Amniotic epithelial cell (primary cell): Measurements from ENCODE around the gene RBM5.

Experiments
- DNase-seq: peaks from one replicate; pipeline ENCODE4 v3.0.0-alpha.2; 2010; ENCODE audit warnings: low read depth

RBM5 gene

DNA sequence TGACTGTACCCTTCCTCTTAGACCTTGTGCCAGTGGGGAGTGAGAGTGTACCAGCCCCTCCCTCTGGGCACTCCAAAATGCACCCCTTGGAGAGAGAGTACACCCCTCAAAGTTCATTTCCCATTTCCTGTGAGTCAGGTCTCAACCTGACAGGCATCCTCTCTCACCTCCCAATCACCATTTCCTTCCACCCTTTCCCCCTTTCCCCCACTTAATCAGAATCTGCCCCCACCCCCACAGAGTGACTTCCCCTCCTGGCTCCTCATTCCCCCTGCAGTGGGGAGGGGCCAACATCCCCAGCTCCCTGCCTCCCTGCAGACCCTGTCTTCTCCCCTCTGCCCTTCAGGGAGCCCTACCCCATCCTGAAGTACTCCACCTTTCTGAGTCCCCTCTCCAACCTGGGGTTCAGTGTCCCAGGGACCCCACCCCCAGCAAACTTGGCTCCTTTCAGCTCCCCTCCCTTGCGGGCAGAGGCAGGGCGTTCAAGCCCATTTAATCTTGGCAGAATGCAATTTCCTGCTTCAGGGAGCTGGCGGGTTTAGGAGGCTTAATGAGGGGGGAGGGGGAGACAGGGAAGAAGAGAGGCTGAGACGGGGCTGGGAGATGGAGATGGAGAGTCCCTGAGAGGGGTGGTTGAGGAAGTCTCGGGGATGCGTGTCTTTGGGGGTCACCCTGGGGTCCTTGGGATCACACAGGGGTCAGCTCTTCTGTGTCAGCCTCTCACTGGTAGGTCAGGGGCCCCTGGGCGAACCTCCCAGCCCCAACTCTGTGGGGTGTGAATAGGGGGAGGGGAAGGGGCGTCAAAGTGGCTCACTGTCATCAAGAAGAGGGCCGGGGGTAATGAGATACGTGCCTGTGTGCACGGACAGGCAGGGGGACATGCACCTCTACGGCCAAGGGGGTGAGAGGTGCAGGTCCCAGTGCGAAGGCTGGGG is 49.8 kb downstream of the RBM5 start:
- no peak for DNase-seq

DNA sequence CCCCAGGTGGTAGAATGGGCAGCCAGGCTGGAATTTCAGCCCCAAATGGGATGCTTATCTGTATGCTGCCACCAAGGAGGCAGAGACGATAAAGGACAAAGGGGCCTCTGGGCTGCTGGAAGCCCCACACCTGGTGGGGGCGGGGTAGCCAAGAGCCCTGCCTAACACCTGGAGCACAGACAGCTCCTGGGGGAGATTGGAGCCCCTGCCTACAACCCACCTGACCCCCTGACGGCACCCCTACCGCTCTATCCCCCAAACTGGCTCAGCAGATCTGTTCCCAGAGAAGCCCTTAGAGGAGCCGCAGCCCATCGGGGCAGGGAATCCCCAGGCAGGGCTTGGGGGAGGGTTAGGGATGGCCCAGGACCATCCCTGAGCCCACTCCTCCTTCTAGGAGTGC is 50.6 kb downstream of the RBM5 start:
- no peak for DNase-seq

DNA sequence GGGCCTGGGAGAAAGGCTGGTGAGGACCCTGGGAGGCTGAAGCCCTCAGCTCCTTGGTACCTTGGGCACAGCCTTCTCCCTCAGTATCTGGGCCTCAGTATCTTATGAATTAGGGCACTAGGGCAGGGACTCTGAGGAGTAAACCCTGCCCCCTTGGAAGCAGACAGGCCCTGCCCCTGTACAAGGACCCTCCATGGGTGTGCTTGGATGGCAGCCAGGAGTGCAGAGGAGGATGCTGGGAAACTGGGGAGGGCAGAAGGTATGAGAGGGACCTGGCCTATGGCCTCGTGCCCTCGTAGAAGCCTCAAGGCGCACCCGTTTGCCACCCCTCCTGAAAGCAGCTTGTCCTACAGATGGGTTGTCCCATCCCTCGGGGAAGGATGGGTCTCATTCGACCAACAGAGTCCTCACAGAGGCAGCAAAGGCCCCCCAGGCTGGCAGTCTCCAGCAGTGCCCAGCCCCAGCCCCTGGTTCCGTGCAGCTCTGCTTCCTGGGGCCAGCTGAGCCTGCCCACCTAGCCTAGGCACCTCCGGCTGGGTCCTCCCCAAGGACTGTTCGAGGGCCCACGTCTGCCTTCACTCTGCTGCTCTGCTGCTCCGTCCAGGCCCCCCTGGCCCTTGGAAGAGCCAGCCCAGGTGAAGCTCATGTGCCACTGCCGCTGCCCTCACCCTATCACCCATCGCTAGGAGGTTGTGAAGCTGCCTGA is 51.2 kb downstream of the RBM5 start:
- DNase-seq: no peak

DNA sequence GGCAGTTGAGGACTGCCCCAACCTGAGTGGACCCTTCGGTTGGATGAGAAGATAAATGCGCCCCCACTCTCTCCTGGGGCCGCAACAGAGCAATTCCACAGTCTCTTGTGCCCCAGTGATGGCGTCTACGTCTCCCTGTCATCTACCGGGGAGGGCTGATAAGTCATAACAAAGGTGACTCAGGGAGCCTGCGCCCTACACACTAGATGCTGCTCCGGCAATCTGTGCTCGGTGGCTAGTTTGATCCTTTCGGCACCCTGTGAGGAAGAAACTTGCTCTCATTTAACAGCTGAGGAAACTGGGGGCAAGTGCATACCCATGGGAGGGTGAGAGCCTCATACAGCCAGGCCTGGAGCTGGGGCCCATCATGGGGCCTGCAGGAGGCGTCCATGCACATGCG is 52.3 kb downstream of the RBM5 start:
- DNase-seq: no peak

DNA sequence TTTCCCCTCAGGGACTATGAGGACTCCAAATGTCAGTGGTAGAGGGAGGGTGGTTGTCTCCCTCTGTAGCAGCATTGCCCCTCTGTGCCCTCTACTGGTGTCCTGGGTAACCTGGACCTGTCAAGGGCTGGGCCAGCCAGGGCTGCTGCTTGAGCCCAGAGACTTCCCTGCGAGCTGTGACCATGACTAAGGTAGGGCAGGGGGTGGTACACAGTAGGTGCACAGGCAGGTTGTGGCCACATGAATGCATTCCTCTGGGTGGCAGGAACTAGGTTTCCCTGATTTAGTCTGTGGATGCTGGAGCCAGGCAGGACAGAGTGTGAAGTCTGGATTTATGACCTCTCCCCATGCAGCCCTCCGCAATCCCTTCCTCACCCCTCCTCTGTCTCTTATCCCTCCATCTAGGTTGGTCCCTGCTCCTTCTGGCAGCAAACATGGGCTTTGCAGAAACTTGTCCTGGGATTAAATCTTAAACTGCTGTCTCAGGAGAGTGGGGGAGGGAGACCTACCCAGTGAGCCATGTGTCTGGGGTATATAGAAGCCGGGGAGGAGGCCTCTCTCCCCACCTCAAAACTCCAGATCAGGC is 57.7 kb downstream of the RBM5 start:
- DNase-seq: no peak

DNA sequence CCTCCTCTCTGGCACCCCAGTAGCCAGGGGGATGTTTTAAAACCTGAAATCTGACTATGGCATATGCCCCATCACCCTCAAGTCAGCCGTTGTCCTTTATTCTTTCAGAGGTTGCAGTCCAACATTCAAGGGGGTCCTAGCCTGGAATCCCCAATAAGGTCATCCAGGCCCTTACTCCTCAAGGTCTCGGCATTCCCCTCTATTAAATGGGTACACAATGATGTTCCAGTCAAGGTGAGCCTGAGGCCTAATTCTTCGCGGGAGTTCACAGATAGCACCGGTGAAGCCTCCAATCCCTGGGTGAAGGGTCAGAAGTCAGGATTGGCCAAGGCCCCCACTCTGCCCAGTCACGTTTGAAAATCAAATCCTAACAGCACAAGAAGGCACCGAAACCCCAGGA is 58.3 kb downstream of the RBM5 start:
- no peak for DNase-seq

DNA sequence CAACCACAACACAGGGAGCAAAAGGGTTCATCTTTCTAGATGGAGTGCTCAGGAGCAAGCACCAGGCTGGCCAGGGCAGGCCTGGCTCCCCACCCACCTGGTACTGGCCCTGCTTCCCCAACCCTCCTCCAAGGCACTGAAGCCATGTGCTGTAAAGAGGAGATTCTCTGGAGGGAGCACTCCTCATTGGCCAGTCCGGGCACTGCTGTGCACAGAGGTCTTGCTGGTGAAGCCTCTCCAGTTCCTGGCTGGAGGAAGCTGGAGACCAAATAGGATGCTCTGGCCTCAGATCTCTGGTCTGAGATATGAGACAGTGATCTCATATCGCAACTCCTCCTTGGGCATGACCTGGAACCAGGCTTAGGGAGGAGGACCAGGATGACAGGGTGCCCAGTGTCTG is 58.7 kb downstream of the RBM5 start:
- DNase-seq: no peak

DNA sequence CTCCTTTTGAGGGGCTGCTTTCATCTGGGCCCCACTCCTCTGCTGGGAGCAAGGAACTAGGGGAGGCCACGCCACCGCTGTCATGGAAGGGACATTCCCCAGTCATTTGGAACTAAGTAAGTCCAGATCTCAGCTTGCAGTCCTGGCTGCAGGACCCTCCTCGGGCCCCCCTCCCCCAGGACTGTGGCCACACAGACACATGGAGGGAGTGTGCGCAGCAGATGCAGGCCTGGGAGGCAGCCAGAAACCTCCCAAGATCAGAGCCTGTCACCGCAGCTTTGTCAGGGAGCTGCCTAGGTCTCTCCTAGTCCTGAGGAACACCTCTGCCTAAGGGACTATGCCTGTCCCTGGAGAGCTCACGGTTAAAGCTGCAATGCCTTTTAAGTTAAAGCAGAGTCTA is 59.1 kb downstream of the RBM5 start:
- no peak for DNase-seq

DNA sequence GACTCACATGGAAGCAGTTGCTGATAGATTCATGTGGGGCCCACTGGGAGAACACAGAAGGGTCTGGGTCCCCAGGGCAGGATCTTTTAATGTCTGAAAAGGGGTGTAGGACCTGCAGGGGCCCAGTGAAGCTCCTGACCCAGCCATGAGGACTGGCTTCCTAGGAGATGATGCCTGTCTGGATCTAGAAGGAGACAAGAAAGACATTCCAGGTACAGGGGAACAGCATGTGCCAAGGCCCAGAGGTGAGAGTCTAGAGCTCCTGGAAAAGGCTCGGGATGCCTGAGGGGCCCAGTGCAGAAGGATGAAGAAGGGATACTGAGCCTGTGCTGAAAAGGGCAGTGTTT is 61.7 kb downstream of the RBM5 start:
- DNase-seq: no peak

DNA sequence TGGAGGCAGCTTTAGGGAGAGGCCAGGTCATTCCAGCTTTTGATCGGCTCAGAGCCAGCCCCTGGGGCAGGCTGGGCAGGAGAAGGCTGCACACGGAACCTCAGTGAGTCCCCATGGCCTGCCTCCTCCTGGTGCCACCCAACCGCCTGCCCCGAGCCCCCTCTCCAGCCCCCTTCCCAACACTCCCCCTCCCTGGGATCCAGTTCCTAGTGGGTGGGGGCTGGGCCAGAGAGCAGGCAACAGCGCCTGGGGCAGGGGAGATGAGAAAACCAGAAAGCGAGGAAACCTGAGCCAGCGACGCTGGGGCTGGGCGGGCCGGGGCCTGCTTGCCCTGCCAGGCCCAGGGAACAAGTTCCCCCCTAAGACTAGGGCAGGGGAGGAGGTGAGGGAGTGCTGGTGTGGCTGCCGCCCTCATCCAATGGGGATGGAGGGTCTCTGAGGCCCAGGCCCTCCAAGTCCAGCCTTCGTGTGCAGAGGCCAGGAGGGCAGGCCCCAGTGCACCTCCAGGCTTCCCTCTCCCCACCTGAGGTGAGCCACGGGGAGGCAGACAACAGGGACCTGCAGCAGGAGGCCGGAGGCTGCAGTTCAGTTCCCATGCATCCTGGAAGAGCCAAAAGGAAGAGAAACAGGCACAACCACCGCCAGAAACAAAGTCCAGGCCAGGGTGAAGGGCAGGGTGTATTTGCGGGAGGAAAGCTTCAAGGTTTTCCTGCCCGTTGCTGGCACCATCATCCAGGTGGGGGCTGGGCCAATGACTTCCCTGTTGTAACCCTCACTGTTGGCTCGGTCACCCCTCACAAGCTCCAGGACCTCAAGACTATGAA is 62.4 kb downstream of the RBM5 start:
- DNase-seq: no peak

DNA sequence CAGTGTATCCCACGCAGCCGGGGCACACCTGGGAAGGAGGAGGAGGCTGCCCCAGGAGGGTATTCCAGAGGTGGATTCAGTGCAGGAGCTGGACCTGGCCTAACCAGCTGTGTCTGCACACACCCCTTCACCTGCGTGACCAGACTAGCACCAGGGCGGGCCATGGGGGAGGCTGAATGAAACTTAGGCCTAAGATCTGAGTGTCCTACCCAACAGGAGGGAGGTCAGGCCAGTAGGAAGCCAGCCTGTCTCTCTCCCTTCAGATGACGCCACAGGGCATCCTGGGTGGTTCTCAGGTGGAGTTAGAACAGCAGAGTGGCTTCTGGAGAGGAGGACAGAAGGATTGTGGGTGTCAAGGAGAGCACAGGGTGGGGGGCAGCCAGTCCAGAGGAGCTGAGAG is 63.0 kb downstream of the RBM5 start:
- no peak for DNase-seq

DNA sequence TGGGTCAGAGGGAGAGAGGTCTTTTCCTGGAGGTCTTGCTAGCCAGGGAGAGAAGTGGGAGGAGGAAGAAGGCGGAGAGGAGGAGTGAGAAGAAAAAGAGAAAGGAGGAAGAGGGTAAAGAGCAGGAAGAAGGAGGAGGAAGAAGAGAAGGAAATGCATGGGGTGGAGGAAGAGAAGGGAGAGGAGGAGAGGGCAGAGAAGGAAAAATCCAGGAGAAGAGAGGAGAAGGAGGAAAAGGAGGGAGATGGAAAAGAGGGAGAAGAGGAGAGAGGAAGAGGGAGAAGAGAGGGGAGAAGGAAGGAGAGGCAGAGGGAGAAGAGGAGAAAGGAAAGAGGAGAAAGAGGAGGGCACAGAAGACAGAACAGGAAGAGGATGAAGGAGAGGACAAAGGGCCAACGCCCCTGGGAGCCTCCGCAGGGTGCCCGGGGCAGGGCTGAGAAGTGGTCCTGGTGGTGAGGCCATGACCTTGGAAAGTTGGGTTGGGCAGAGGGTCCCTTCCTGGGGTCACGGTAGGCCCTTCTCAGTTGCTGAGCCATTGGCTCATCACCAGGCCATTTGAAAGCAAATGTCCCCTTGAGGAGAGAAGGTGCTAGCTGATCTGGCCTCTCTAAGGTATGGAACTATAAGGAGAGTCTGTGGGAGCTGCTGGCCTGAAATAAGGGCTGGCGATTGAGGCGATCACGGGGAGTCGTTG is 65.2 kb downstream of the RBM5 start:
- no peak for DNase-seq

DNA sequence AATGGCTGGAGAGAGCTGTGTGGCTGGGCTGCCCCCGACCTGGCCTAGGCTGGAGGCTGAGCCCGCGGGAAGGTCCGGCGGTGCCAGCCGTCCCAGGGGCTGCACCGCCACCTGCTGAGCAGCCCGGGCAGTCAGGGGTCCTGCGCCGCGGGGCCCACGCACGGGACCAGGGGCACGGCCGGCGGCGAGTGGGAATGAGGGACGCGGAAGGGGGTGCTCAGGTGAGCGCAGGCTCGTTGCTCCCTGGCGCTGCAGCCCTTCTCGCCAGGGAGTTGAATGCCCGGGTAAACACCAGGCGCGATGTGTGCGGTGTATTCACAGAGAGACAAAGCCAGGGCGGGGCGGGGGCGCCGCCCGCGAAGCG is 65.7 kb downstream of the RBM5 start:
- DNase-seq: no peak

DNA sequence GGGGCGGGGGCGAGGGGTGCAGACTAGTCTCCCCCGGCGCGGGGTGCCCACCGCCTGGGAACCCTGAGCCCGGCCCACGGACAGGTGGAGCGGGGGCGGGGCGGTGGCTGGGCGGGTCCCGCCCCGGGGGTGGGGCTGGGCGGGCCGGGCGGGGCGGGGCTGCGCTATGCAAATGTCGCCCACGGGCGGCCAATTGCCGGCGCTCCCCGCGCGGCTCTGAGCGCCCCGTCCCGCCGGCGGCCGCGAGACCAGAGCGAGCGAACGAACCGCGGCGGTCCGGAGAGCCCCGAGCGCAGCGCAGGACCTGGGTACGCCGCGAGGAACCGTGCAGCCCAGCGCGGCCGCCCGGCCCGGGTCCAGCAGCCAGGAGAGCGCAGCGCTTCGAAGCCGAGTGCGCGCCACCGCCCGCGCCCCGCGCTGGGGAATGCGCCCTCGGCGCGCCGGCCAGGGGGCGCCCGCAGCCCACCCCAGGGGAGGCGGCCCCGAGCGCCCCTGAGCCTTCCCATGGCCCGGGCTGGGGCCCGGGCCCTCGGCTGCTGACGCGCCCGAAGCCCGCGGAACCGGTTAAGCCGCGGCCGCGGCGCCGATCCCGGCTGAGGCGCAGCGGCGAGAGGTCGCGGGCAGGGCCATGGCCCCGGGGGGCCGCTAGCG is 66.2 kb downstream of the RBM5 start, which contains the start of gene SEMA3F:
Gene SEMA3F (plus strand): TSS at position 485 of the 651 bp plus-strand sequence. CDS start 4,299 bp downstream, outside the sequence.
- DNase-seq: peak; percentile 42

DNA sequence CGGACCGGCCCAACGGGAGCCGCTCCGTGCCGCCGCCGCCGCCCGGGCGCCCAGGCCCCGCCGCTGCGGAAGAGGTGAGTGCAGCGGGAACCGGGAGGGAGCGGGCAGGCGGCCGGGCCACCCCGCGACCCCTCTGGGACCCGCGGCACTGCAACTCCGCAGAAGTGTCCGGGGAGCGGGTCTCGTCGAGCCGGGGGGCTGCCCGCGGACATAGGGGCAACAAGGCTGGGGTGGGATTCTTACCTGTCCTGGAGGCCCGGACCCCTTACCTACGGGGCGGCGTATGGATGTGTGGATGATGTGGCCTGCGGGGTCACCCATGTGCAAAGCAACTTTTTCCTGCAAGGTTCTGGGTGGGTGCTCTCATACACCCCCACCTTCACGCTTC is 66.8 kb downstream of the RBM5 start:
- no peak for DNase-seq

DNA sequence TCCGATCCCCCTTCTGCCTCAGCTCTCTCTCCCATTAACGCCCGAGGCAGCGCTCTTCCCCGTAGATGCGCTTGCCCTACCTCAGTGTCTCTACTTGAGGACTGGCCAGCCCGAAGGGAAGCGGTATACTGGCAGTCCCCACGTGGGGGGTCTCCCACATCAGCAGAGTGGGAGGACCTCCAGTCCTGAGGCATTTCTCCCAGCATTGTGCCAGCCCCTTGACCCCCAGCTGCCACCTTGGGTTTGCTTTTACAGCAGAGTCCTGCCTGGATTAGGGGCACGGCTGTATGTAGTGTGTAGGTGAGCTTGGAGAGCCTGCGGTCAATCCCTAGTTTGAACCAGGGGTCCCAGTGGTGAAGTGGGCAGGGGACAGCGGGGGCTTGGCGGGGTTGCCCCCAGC is 67.2 kb downstream of the RBM5 start:
- DNase-seq: no peak

DNA sequence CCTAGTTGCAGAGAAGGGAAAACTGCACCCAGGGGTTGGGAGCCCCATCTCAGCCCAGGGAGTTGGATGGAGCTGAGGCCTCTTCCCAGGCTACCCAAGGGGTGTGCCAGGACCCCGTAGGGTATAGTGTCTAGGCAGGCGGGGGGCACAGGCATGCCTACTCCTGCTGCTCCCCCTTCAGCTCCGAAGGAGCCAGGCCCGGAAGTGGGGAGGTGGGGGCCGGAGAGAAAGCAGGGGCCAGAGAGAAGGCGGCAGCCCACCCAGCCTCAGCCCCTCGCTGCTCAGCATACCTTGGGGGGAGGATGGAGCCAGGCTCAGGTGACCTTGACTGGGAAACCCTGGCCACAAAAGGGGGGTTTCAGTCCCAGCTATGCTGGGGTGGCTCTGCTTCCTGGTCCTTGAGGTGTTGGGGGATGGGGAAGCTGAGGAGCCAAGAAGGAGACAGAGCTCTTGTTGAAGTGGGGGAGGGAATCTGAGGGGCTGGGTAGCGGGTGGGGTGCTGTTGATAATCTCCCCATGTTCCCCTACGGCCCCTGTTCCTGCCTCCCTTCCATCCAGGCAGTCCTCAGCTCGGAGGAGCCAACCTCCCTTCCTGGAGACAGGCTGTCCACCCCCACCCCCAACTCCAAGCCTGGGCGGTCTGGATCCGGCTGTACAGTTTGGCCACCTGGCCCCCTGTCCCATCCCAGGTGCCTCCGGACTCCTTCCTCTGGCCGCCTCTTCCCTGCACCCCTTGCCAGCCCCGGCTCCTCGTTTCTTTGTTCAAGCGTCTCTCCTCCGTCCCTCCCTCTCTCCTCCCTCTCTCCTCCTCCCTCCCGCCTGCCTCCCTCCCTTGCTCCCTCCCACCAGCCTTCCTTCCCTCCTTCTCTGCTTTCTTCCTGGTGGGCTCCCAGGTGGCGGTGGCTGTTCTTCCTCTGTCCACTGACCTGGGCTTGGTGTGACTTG is 68.1 kb downstream of the RBM5 start:
- no peak for DNase-seq

DNA sequence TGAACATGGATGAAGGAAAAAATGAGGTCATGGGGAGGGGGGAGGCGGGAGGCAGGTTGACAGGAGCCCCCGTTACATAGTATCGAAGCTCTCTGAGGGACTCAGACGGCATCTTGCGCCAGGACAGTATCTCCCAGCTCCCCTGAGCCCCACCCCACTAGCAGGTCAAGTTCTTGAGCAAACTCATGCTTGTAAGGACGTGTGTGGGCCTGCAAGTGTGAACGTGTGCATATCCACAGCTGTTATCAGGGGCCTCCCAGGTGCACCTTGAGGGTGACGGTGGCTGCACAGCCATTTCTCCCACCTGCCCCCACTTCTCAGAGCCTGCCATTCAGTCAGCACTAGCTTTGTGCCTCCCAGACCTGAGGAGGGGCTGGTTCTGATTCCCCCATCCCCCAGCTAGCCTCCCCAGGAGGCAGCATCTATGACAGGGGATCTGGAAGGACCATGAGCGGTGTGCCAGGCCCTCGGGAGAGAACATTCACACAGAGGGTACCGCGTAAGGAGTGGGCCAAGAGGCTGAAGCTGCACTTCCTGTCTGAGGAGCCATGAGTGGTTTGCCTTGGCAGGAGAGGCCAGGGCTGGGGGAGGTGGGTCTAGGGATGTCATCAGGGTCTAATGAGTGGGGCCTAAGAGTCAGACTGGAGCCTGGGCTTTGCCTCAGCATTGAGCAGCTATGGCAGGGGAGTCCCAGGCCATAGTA is 69.3 kb downstream of the RBM5 start:
- DNase-seq: no peak

DNA sequence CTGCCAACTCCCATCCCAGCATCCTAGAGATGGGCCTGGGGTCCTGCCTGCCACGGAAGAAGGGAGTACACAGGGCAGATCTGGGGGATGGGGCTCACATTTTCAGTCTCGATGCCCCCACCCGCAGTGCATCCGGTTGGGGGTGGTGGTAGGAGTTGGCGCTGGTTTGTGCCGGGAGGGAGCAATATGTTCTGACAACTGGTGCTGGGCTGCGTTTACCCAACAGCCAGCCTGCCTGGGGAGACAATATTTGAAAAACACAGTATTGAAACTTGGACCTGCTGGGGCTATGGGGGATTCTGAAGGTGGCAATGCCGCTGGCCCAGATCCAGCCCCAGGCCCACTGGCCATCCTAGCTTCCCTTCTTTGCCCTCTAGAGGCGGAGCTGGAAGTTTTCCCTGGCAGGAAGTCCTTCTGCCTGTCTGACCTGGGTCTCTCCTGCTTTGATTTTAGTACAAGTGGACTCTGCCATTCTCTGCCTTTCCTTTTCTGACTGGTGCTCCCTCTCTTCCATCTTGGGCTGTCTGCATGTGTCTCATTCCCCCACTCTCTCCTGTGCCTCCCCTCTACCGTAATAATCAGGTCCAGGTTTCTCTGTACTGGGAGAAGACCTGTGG is 69.9 kb downstream of the RBM5 start:
- no peak for DNase-seq
